Astrocyte of the spinal cord (primary cell): ENCODE measurements around the gene HS6ST3.

Source experiments
- DNase-seq: peaks from one replicate; pipeline ENCODE4 v3.0.0; 2011; ENCODE audit warnings: low read depth, low spot score
- H3K4me3 ChIP-seq: 2 replicates; pipeline ENCODE4 v1.5.1; 2011; ENCODE audit warnings: low read depth, mild to moderate bottlenecking, low read length, moderate library complexity
- in situ Hi-C: cut with HindIII; loops from 2 replicates; pipeline ENCODE4 v1.10.0; 2017; ENCODE audit warnings: low sequenced_read_pairs
- TF ChIP-seq, protein P1 (sequence below): IDR thresholded peaks from 2 replicates; pipeline ENCODE4 v1.5.1; 2012; ENCODE audit warnings: low read depth, mild to moderate bottlenecking, low read length, inconsistent platforms

HS6ST3 gene

DNA sequence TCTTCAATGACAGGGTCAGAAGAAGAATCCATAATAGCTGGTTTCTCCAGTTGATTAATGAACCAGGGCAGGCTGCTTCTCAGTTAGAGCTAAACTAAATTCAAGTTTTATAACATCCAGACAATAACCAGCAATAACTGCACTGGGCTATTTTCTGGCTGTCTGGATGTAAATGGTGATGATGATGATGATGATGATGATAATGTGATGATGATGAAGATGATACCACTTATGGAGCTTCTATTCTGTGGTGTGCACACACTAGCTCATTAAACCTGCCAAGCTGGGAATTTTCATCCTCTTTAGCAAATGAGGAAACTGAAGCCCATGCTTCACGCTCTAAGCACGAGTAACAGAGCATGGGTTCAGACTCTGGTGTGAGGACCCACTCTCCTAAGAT is 772.2 kb downstream of the HS6ST3 start:
- TF ChIP-seq, protein P1, sequence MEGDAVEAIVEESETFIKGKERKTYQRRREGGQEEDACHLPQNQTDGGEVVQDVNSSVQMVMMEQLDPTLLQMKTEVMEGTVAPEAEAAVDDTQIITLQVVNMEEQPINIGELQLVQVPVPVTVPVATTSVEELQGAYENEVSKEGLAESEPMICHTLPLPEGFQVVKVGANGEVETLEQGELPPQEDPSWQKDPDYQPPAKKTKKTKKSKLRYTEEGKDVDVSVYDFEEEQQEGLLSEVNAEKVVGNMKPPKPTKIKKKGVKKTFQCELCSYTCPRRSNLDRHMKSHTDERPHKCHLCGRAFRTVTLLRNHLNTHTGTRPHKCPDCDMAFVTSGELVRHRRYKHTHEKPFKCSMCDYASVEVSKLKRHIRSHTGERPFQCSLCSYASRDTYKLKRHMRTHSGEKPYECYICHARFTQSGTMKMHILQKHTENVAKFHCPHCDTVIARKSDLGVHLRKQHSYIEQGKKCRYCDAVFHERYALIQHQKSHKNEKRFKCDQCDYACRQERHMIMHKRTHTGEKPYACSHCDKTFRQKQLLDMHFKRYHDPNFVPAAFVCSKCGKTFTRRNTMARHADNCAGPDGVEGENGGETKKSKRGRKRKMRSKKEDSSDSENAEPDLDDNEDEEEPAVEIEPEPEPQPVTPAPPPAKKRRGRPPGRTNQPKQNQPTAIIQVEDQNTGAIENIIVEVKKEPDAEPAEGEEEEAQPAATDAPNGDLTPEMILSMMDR: no peak
- no peak for DNase-seq
- in situ Hi-C loops: no loop called here
- no peak overlapping the region for H3K4me3 ChIP-seq

DNA sequence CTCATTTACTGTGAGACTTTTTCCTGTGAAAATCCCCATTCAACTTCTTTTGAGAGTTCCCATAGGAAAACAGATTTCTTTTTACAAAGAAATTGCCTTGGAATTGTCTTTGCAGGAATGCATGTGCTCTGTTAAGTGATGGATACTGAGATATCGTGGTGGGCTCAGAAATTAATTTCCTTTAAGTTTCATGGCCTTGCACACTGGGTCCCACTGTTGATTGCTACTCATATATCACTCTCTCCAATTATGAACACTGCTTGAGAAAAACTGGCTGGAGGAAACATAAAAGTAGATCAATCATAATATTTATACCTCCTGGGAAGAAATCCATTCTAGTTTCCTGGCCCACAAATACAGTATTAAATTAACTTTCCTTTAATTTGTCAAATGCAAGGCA is 773.1 kb downstream of the HS6ST3 start:
- no peak overlapping the region for H3K4me3 ChIP-seq
- in situ Hi-C loops: no loop called here
- no peak for DNase-seq
- TF ChIP-seq, protein P1: no peak

GRCh38 chr13:96871469-96871868 is 781.6 kb downstream of the HS6ST3 start:
- DNase-seq: no peak
- H3K4me3 ChIP-seq: no peak overlapping the region
- TF ChIP-seq, protein P1: no peak
- in situ Hi-C loops: no loop called here

- no peak overlapping the region for H3K4me3 ChIP-seq
- DNase-seq: no peak
- TF ChIP-seq, protein P1: no peak
- in situ Hi-C loops: no loop called here
Observed at GRCh38 chr13:96880419-96880818, 790.5 kb downstream of the HS6ST3 start.
